GM21515 (cell line): ENCODE results near the gene CASK.

ENCODE experiments used
- ATAC-seq: cut with Tn5 transposase; IDR thresholded peaks from one replicate; pipeline ENCODE4 v1.9.1; 2021; ENCODE audit not compliant: unreplicated experiment

The CASK gene

GRCh38 chrX:41478381-41478911 lies 444.9 kb downstream of the CASK start:
- no peak for ATAC-seq

GRCh38 chrX:41475591-41476241 lies 447.6 kb downstream of the CASK start:
- no peak for ATAC-seq

GRCh38 chrX:41475191-41475590 lies 448.2 kb downstream of the CASK start:
- no peak for ATAC-seq

GRCh38 chrX:41474726-41475100 lies 448.6 kb downstream of the CASK start:
- no peak for ATAC-seq

GRCh38 chrX:41473936-41474725 lies 449.2 kb downstream of the CASK start:
- ATAC-seq = no peak

- ATAC-seq = no peak
Measured at GRCh38 chrX:41472231-41472815, 451.0 kb downstream of the CASK start.

GRCh38 chrX:41471786-41472185 lies 451.6 kb downstream of the CASK start:
- no peak for ATAC-seq

GRCh38 chrX:41470706-41471105 lies 452.6 kb downstream of the CASK start:
- no peak for ATAC-seq

GRCh38 chrX:41468647-41469323 lies 454.6 kb downstream of the CASK start:
- ATAC-seq = no peak
